Panc1 (cell line): ENCODE results near the gene TTLL10. TPM values are rescaled to one million over a fixed set of nuclear protein-coding genes. Genes with fewer than 3 reads are reported as not detected.

Source experiments
- ATAC-seq: fragments of 200-7000 bp; cut with Tn5 transposase; 2 replicates; pipeline ENCODE4 v1.9.1; 2020; ENCODE audit warnings: mild to moderate bottlenecking, moderate library complexity
- BruUV-seq: library from RNA; stranded (reverse); fragments of 400-500 nt; replicated peaks from 2 replicates; lab custom pipeline; 2021; lab: Mats Ljungman, UMichigan
- CTCF ChIA-PET: fragments of 300-600 bp; sonication (Branson Sonifier 250); formaldehyde crosslinking; loops from one replicate; lab custom pipeline; 2022; ENCODE audit warnings: antibody characterized with exemption; lab: Charles Lee
- POLR2A ChIA-PET: fragments of 300-600 bp; sonication (Branson Sonifier 250); formaldehyde crosslinking; loops from one replicate; lab custom pipeline; 2022; ENCODE audit warnings: antibody characterized with exemption; lab: Charles Lee
- DNase-seq: peaks from one replicate; pipeline ENCODE4 v3.0.0-alpha.2; 2010; ENCODE audit warnings: low read depth, low spot score
- H3K27ac ChIP-seq: 2 replicates; pipeline ENCODE4 v1.5.1; 2011; ENCODE audit warnings: mild to moderate bottlenecking, low read length, inconsistent platforms
- H3K27me3 ChIP-seq: fragments of 200-500 bp; sonication (Bioruptor generic); 2 replicates; pipeline ENCODE4 v1.6.0; 2014; ENCODE audit warnings: low read length, inconsistent platforms; ENCODE audit not compliant: control insufficient read depth, insufficient read depth
- H3K36me3 ChIP-seq: fragments of 200-500 bp; sonication (Bioruptor generic); 2 replicates; pipeline ENCODE4 v1.5.1; 2014; ENCODE audit warnings: inconsistent platforms, mild to moderate bottlenecking, low read length, moderate library complexity; ENCODE audit not compliant: control insufficient read depth, insufficient read depth
- H3K4me1 ChIP-seq: 2 replicates; pipeline ENCODE4 v1.5.1; 2011; ENCODE audit warnings: inconsistent platforms, mild to moderate bottlenecking, low read length, moderate library complexity; ENCODE audit not compliant: control insufficient read depth, insufficient read depth
- H3K4me3 ChIP-seq, 2 experiments: 2 replicates each; pipeline ENCODE4 v1.5.1; 2011 to 2012; ENCODE audit warnings: low read depth in 2 of 2, low read length in 2 of 2, mild to moderate bottlenecking in 2 of 2, inconsistent platforms in 1 of 2, moderate library complexity in 1 of 2
- H3K9me3 ChIP-seq: fragments of 200-500 bp; sonication (Bioruptor generic); 2 replicates; pipeline ENCODE4 v1.5.1; 2014; ENCODE audit warnings: low read depth, mild to moderate bottlenecking, inconsistent platforms, low read length, moderate library complexity; ENCODE audit not compliant: control insufficient read depth, insufficient read depth
- CTCF ChIP-seq: fragments of 450-650 bp; IDR thresholded peaks from 2 replicates; pipeline ENCODE4 v1.5.1; 2017; ENCODE audit warnings: mild to moderate bottlenecking
- POLR2AphosphoS5 ChIP-seq: IDR thresholded peaks from 2 replicates; pipeline ENCODE4 v1.6.1; 2012; ENCODE audit warnings: mild to moderate bottlenecking, low read depth, low read length, moderate library complexity
- REST ChIP-seq, 2 experiments: IDR thresholded peaks; 2 replicates each; pipeline ENCODE4 v1.6.1; 2011 to 2012; ENCODE audit warnings: low read depth in 2 of 2, control low read depth in 1 of 2, low read length in 1 of 2, mild to moderate bottlenecking in 1 of 2, moderate library complexity in 1 of 2; ENCODE audit not compliant: insufficient read depth in 1 of 2
- SIN3A ChIP-seq: IDR thresholded peaks from 2 replicates; pipeline ENCODE4 v1.6.1; 2012; ENCODE audit warnings: low read depth, mild to moderate bottlenecking, low read length, moderate library complexity, borderline replicate concordance; ENCODE audit not compliant: insufficient read depth
- TCF7L2 ChIP-seq: IDR thresholded peaks from 2 replicates; pipeline ENCODE4 v1.6.1; 2011; ENCODE audit warnings: mild to moderate bottlenecking, low read depth, low read length, inconsistent platforms
- in situ Hi-C: cut with HindIII; loops from 2 replicates; pipeline ENCODE4 v1.10.0; 2016; ENCODE audit warnings: low sequenced_read_pairs, low pct_unique_long_range_greater_than_20kb
- intact Hi-C: fragments of 100-400 bp; cut with micrococcal nuclease; formaldehyde crosslinking; loops from one replicate; pipeline ENCODE4 v1.10.0; 2022; ENCODE audit not compliant: unreplicated experiment
- total RNA-seq: library from RNA; stranded (reverse); gene quantifications from one replicate; pipeline ENCODE4 v1.2.1, GENCODE V29; 2021; ENCODE audit not compliant: unreplicated experiment

The TTLL10 gene
- total RNA-seq, 1 experiment from 2014 or later = not detected

- H3K4me1 ChIP-seq = no peaks in the 10 kb centered on the region
- in situ Hi-C loops = no loop called here
- H3K27me3 ChIP-seq = no peaks in the 10 kb centered on the region
- TF ChIP-seq CTCF = no peak
- TF ChIP-seq POLR2AphosphoS5 = no peak
- no peak for TF ChIP-seq REST (IDR thresholded peaks at IDR 0.05; ENCODE audit: insufficient read depth in 1 of 2, low read depth in 2 of 2, low read length in 1 of 2)
- TF ChIP-seq TCF7L2 = no peak
- no peak for TF ChIP-seq SIN3A
- ATAC-seq (no peak), DNase-seq (no peak)
- H3K27ac ChIP-seq = no peak overlapping the region
- ChIA-PET POLR2A (no interaction called here), CTCF (interaction anchor here (0.5 kb wide), 1 partner anchor 173 kb away, joined by 3 read pairs; no protein-coding TSS in a partner anchor)
- BruUV-seq = no TSS peak
- H3K4me3 ChIP-seq = no peak overlapping the region
- H3K9me3 ChIP-seq = no peaks in the 10 kb centered on the region
- intact Hi-C loops = loop anchor here (10.0 kb wide), 1 partner anchor 57 kb away; no protein-coding TSS in a partner anchor
- H3K36me3 ChIP-seq = no peaks in the 10 kb centered on the region
These were observed 7.7 kb downstream of the TTLL10 start for GRCh38 chr1:1181129-1181937.

GRCh38 chr1:1181938-1182410 is 8.3 kb downstream of the TTLL10 start:
- in situ Hi-C loops = no loop called here
- no TSS peak for BruUV-seq
- CTCF ChIA-PET = interaction anchor here (0.5 kb wide), 1 partner anchor 173 kb away, joined by 3 read pairs; no protein-coding TSS in a partner anchor

More at GRCh38 chr1:1181938-1182410, 8.3 kb downstream of the TTLL10 start:
- Histone ChIP-seq H3K27ac (no peak overlapping the region), H3K4me1 (no peaks in the 10 kb centered on the region), H3K36me3 (no peaks in the 10 kb centered on the region), H3K27me3 (no peaks in the 10 kb centered on the region), H3K9me3 (no peaks in the 10 kb centered on the region), H3K4me3 (no peak overlapping the region)
- TF ChIP-seq POLR2AphosphoS5 (no peak), SIN3A (no peak), CTCF (no peak), TCF7L2 (no peak), REST (IDR thresholded peaks at IDR 0.05; ENCODE audit: insufficient read depth in 1 of 2, low read depth in 2 of 2, low read length in 1 of 2) (no peak)
- ATAC-seq (no peak), DNase-seq (no peak)
- POLR2A ChIA-PET = no interaction called here
- intact Hi-C loops = loop anchor here (10.0 kb wide), 1 partner anchor 57 kb away; no protein-coding TSS in a partner anchor
